MCF 10A (cell line): ENCODE data around the gene GALNT15. TPM values are rescaled to one million over a fixed set of nuclear protein-coding genes. Genes with fewer than 3 reads are reported as not detected.

Experiments
- BruUV-seq: library from RNA; stranded (reverse); fragments of 400-500 nt; replicated peaks from 2 replicates; lab custom pipeline; 2021; lab: Mats Ljungman, UMichigan
- CTCF ChIA-PET: fragments of 300-600 bp; sonication (Branson Sonifier 250); formaldehyde crosslinking; extraction: SDS; loops from one replicate; lab custom pipeline; 2021; ENCODE audit warnings: antibody characterized with exemption, inconsistent platforms; lab: Yijun Ruan, JAX
- POLR2A ChIA-PET: fragments of 300-600, 350-650 bp; sonication (Branson Sonifier 250); formaldehyde crosslinking; extraction: SDS; loops from one replicate; lab custom pipeline; 2020; ENCODE audit warnings: antibody characterized with exemption, inconsistent platforms; lab: Yijun Ruan, JAX
- DNase-seq: peaks from one replicate; pipeline ENCODE4 v3.0.0-alpha.2; 2018; ENCODE audit not compliant: unreplicated experiment
- H3K27ac Mint-ChIP-seq: one replicate; pipeline ENCODE4 v1.8.0; 2022; ENCODE audit warnings: mild to moderate bottlenecking, low read depth, mixed read lengths; ENCODE audit not compliant: unreplicated experiment
- H3K27me3 Mint-ChIP-seq: one replicate; pipeline ENCODE4 v1.8.0; 2022; ENCODE audit warnings: mixed read lengths; ENCODE audit not compliant: insufficient read depth, unreplicated experiment
- H3K36me3 Mint-ChIP-seq: one replicate; pipeline ENCODE4 v1.8.0; 2022; ENCODE audit warnings: mild to moderate bottlenecking, moderate library complexity, mixed read lengths; ENCODE audit not compliant: insufficient read depth, unreplicated experiment
- H3K4me1 Mint-ChIP-seq: one replicate; pipeline ENCODE4 v1.8.0; 2022; ENCODE audit warnings: mixed read lengths; ENCODE audit not compliant: insufficient read depth, unreplicated experiment
- H3K4me3 Mint-ChIP-seq: one replicate; pipeline ENCODE4 v1.8.0; 2022; ENCODE audit warnings: mild to moderate bottlenecking, moderate library complexity, mixed read lengths; ENCODE audit not compliant: unreplicated experiment
- H3K9me3 Mint-ChIP-seq: one replicate; pipeline ENCODE4 v1.8.0; 2022; ENCODE audit warnings: mixed read lengths; ENCODE audit not compliant: unreplicated experiment
- intact Hi-C: fragments of 100-400 bp; cut with micrococcal nuclease; formaldehyde crosslinking; loops from 2 replicates; pipeline ENCODE4 v1.14.1; 2022
- total RNA-seq: library from RNA; stranded (reverse); gene quantifications from 2 replicates; pipeline ENCODE4 v1.2.3, GENCODE V29; 2022
- TF ChIP-seq, protein P1 (sequence below): fragments of 200-600 bp; IDR thresholded peaks from one replicate; pipeline ENCODE4 v1.8.0; 2022; ENCODE audit warnings: antibody characterized with exemption, mild to moderate bottlenecking; ENCODE audit not compliant: unreplicated experiment

GALNT15 gene
- total RNA-seq, 1 experiment from 2014 or later = 3.0 TPM

DNA sequence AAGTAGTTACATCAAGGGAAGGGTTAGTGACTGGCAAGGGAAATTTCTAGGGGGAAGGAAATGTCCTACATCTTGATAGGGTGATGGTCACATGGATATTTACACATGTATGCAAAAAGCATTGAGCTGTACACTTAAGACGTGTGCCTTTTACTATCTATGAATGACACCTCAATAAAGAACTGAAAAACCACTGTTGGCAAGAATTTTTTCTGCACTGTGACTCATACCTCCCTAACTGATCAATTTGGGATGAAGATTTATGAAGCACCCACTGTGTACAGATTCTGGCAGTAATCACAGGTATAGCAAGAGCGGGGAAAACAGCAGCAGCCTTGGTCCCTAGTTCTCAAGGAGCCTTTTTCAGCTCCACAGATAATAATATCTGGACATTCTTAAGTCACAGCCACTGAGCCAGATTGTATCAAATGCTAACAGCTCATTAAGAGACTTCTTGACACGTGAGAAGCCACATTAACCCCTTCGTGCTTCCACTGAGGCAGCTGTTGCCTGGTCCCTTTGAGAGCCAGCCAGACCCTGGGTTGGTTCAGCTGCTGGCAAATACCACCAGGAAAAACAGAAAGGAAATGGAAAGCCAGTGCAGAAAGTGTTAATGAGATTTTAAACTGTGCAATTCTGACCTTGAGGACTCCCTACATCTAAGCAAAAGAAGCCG is 32.0 kb upstream of the GALNT15 start:
- Mint-ChIP-seq H3K27me3 (no peaks in the 10 kb centered on the region), H3K4me1 (peaks cover 26% of the 10 kb centered on the region), H3K9me3 (peaks cover under 1% of the 10 kb centered on the region), H3K36me3 (no peaks in the 10 kb centered on the region), H3K27ac (no peak overlapping the region), H3K4me3 (no peak overlapping the region)
- DNase-seq = no peak
- intact Hi-C loops = no loop called here
- TF ChIP-seq, protein P1, sequence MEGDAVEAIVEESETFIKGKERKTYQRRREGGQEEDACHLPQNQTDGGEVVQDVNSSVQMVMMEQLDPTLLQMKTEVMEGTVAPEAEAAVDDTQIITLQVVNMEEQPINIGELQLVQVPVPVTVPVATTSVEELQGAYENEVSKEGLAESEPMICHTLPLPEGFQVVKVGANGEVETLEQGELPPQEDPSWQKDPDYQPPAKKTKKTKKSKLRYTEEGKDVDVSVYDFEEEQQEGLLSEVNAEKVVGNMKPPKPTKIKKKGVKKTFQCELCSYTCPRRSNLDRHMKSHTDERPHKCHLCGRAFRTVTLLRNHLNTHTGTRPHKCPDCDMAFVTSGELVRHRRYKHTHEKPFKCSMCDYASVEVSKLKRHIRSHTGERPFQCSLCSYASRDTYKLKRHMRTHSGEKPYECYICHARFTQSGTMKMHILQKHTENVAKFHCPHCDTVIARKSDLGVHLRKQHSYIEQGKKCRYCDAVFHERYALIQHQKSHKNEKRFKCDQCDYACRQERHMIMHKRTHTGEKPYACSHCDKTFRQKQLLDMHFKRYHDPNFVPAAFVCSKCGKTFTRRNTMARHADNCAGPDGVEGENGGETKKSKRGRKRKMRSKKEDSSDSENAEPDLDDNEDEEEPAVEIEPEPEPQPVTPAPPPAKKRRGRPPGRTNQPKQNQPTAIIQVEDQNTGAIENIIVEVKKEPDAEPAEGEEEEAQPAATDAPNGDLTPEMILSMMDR = no peak
- CTCF ChIA-PET = interaction anchor here (1.0 to 1.2 kb wide), 2 partner anchors 19 to 37 kb away, joined by 3 read pairs; no protein-coding TSS in a partner anchor
- POLR2A ChIA-PET = no interaction called here
- BruUV-seq = no TSS peak

- Mint-ChIP-seq H3K27me3 (no peaks in the 10 kb centered on the region), H3K4me3 (no peak overlapping the region), H3K36me3 (no peaks in the 10 kb centered on the region), H3K27ac (no peak overlapping the region), H3K9me3 (no peaks in the 10 kb centered on the region), H3K4me1 (peaks cover 40% of the 10 kb centered on the region)
- DNase-seq = no peak
- intact Hi-C loops = no loop called here
- TF ChIP-seq, protein P1 = no peak
- no TSS peak for BruUV-seq
- ChIA-PET POLR2A (no interaction called here), CTCF (no interaction called here)
Observed at GRCh38 chr3:16143861-16144447, 30.5 kb upstream of the GALNT15 start.

DNA sequence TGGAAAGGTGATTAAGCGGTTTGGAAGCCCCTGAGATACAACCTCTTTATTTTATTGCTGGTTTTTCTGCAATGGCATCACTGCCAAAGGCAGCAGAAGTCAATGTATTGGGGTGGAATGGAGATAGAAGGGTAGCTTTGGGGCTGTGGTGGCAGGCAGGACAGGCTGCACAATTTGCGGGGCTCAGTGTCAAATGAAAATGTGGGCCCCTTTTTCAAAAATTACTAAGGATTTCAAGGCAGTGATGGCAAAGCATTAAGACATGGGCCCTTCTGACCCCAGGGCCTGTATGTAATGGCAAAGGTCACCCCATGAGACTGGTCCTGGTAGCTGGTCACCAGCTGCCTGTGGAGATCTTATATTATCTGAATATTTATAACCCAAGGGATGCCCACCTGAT is 29.3 kb upstream of the GALNT15 start:
- Mint-ChIP-seq H3K27me3 (no peaks in the 10 kb centered on the region), H3K4me1 (peaks cover 38% of the 10 kb centered on the region), H3K36me3 (no peaks in the 10 kb centered on the region), H3K9me3 (no peaks in the 10 kb centered on the region), H3K4me3 (no peak overlapping the region), H3K27ac (no peak overlapping the region)
- no TSS peak for BruUV-seq
- TF ChIP-seq, protein P1 = no peak
- POLR2A ChIA-PET = no interaction called here
- intact Hi-C loops = no loop called here
- DNase-seq = no peak
- CTCF ChIA-PET = no interaction called here

GRCh38 chr3:16146015-16146730 is 28.3 kb upstream of the GALNT15 start:
- H3K27me3 Mint-ChIP-seq = no peaks in the 10 kb centered on the region
- intact Hi-C loops = no loop called here
- TF ChIP-seq, protein P1 = no peak
- no peak overlapping the region for H3K4me3 Mint-ChIP-seq
- BruUV-seq = no TSS peak
- CTCF ChIA-PET = interaction anchor here (1.0 to 1.3 kb wide), 2 partner anchors 86 to 98 kb away, joined by 3 to 4 read pairs; no protein-coding TSS in a partner anchor
- no peak for DNase-seq
- H3K4me1 Mint-ChIP-seq = peaks cover 31% of the 10 kb centered on the region
- POLR2A ChIA-PET = interaction anchor here (0.9 to 2.2 kb wide), 4 partner anchors 13 to 86 kb away, joined by 3 to 10 read pairs (median 3); no protein-coding TSS in a partner anchor
- H3K27ac Mint-ChIP-seq = peak overlapping the region; percentile 35
- H3K36me3 Mint-ChIP-seq = no peaks in the 10 kb centered on the region
- H3K9me3 Mint-ChIP-seq = no peaks in the 10 kb centered on the region
